C4-2B (cell line): ENCODE measurements around the gene JAKMIP3.

ENCODE experiments used
- CTCF ChIP-seq: fragments of 450-650 bp; conservative IDR thresholded peaks from 2 replicates; pipeline ENCODE4 v1.5.1; 2017; ENCODE audit warnings: mild to moderate bottlenecking
- ZFX ChIP-seq: fragments of 450-650 bp; IDR thresholded peaks from 2 replicates; pipeline ENCODE4 v1.6.1; 2017

- TF ChIP-seq CTCF (no peak), ZFX (no peak)
Observed at GRCh38 chr10:132056663-132057062, 9.1 kb upstream of the JAKMIP3 start.
